K562 (cell line): ENCODE measurements around the gene NAT9. TPM values are rescaled to one million over a fixed set of nuclear protein-coding genes. Genes with fewer than 3 reads are reported as not detected.

Experiments
- ATAC-seq: fragments of 200-7000 bp; cut with Tn5 transposase; 3 replicates; pipeline ENCODE4 v1.9.1; 2020; ENCODE audit warnings: moderate library complexity
- BruUV-seq: library from RNA; stranded (reverse); fragments of 400-500 nt; replicated peaks from 2 replicates; lab custom pipeline; 2021; lab: Mats Ljungman, UMichigan
- CTCF ChIA-PET: fragments of 300-600 bp; formaldehyde crosslinking; extraction: SDS; loops from one replicate; lab custom pipeline; 2021; ENCODE audit warnings: low intra/inter-chr PET ratio; lab: Yijun Ruan, JAX
- POLR2A ChIA-PET: fragments of 300-600, 350-650 bp; sonication (Branson Sonifier 250); formaldehyde crosslinking; extraction: SDS; loops from one replicate; lab custom pipeline; 2021; ENCODE audit warnings: antibody characterized with exemption, inconsistent platforms; lab: Yijun Ruan, JAX
- DNase-seq, 4 experiments: peaks; one replicate each; pipeline versions ENCODE4 v3.0.0 to v3.0.0-alpha.2; 2011 to 2018; ENCODE audit warnings: low spot score in 3 of 4, mixed read lengths in 3 of 4; ENCODE audit errors: extremely low read depth in 1 of 4
- FAIRE-seq: peaks from 2 replicates; lab custom pipeline; 2011; peaks lifted over from hg19 to GRCh38; lab: Jason Lieb, UNC
- H2AFZ ChIP-seq: 2 replicates; pipeline ENCODE4 v1.6.0; 2011; ENCODE audit warnings: low read depth, low read length, control low read depth, inconsistent platforms
- H3K27ac ChIP-seq: fragments of 200-600 bp; 3 replicates; pipeline ENCODE4 v1.8.0; 2011; ENCODE audit warnings: low read depth, mild to moderate bottlenecking, control low read depth, inconsistent platforms, low read length, moderate library complexity, mixed read lengths; ENCODE audit errors: extremely low read depth
- H3K27me3 ChIP-seq, 2 experiments: fragments of 300-600 bp in 1 of 2; 2 replicates in 1 of 2; 3 replicates in 1 of 2; pipeline versions ENCODE4 v1.6.0 to v1.8.0; 2011; ENCODE audit warnings: inconsistent platforms in 2 of 2, low read length in 2 of 2, mild to moderate bottlenecking in 1 of 2, mixed read lengths in 1 of 2, moderate library complexity in 1 of 2; ENCODE audit not compliant: control insufficient read depth in 2 of 2, insufficient read depth in 2 of 2
- H3K36me3 ChIP-seq: fragments of 300-600 bp; 3 replicates; pipeline ENCODE4 v1.8.0; 2011; ENCODE audit warnings: mild to moderate bottlenecking, low read length, inconsistent platforms; ENCODE audit not compliant: control insufficient read depth, insufficient read depth
- H3K4me1 ChIP-seq, 2 experiments: fragments of 200-600 bp in 1 of 2; replicated peaks in 1 of 2; 2 replicates in 1 of 2; 3 replicates in 1 of 2; pipeline versions ENCODE4 v1.5.1 to v1.8.0; 2011; ENCODE audit warnings: inconsistent platforms in 2 of 2, low read length in 2 of 2, mild to moderate bottlenecking in 1 of 2, mixed read lengths in 1 of 2, moderate library complexity in 1 of 2; ENCODE audit not compliant: control insufficient read depth in 2 of 2, insufficient read depth in 2 of 2
- H3K4me2 ChIP-seq: 2 replicates; pipeline ENCODE4 v1.6.1; 2011; ENCODE audit warnings: low read length, control low read depth, inconsistent platforms, mixed read lengths; ENCODE audit not compliant: insufficient read depth
- H3K4me3 ChIP-seq: fragments of 200-600 bp; sonication (generic), shearing (Covaris generic); 2 replicates; pipeline ENCODE4 v1.5.1; 2016; ENCODE audit warnings: control low read depth, inconsistent platforms
- H3K79me2 ChIP-seq: fragments of 200-600 bp; 3 replicates; pipeline ENCODE4 v1.8.0; 2011; ENCODE audit warnings: low read length, inconsistent platforms; ENCODE audit not compliant: control insufficient read depth, insufficient read depth
- H3K9ac ChIP-seq, 2 experiments: 2 replicates each; pipeline versions ENCODE4 v1.6.0 to v1.6.1; 2011; ENCODE audit warnings: low read depth in 2 of 2, low read length in 2 of 2, control low read depth in 1 of 2, inconsistent platforms in 1 of 2, mild to moderate bottlenecking in 1 of 2, mixed read lengths in 1 of 2; ENCODE audit not compliant: insufficient read depth in 1 of 2
- H3K9me1 ChIP-seq: one replicate; pipeline ENCODE4 v1.6.0; 2011; ENCODE audit warnings: inconsistent platforms, mild to moderate bottlenecking, low read length, moderate library complexity; ENCODE audit not compliant: control insufficient read depth, insufficient read depth
- H3K9me3 ChIP-seq: replicated peaks from 2 replicates; pipeline ENCODE4 v1.5.1; 2011; ENCODE audit warnings: low read depth, low read length, inconsistent platforms; ENCODE audit not compliant: control insufficient read depth, insufficient read depth
- H4K20me1 ChIP-seq: replicated peaks from 2 replicates; pipeline ENCODE4 v1.6.1; 2011; ENCODE audit warnings: low read length, inconsistent platforms, mixed read lengths; ENCODE audit not compliant: control insufficient read depth, insufficient read depth
- CCNT2 ChIP-seq: IDR thresholded peaks from 2 replicates; pipeline ENCODE4 v1.6.1; 2011; ENCODE audit warnings: borderline replicate concordance, low read depth, mild to moderate bottlenecking, moderate library complexity, mixed read lengths, low read length; ENCODE audit not compliant: insufficient read length; ENCODE audit errors: extremely low read depth
- SNRNP70 ChIP-seq: fragments of 200-400 bp; formaldehyde crosslinking; optimal IDR thresholded peaks from 2 replicates; pipeline ENCODE3; 2017; ENCODE audit warnings: low read depth, low read length
- UBTF ChIP-seq, 2 experiments: IDR thresholded peaks; 2 replicates each; pipeline ENCODE4 v1.6.1; 2012; ENCODE audit warnings: improper control_type of control experiment in 2 of 2, low read depth in 2 of 2, low read length in 2 of 2, borderline replicate concordance in 1 of 2
- WGBS: fragments of 100-300 bp; shearing (Covaris generic); methylation state at CpG from one replicate; pipeline ENCODE4 v1.1.6; 2016; ENCODE audit warnings: low coverage, mixed read lengths; ENCODE audit not compliant: insufficient coverage; ENCODE audit errors: missing lambda C conversion rate; 5-methylcytosine and 5-hydroxymethylcytosine counted together
- in situ Hi-C: fragments of 300-500 bp; cut with MboI; formaldehyde crosslinking; loops from 4 replicates; pipeline ENCODE4 v1.15.0; 2018; ENCODE audit warnings: inconsistent platforms, mixed read lengths
- intact Hi-C: fragments of 100-400 bp; cut with micrococcal nuclease; formaldehyde crosslinking; loops from 2 replicates; pipeline ENCODE4 v1.14.2; 2022
- polyA plus RNA-seq, 8 experiments: library from polyadenylated mRNA; depleted of rRNA in 4 of 8; stranded (reverse) in 5 of 8; unstranded in 3 of 8; fragments of >200 nt; fragmentation: Nextera tagmentation in 2 of 8; fragmentation: Illumina TruSeq in 1 of 8; extraction: Ambion mirVana in 2 of 8; extraction: Trizol in 1 of 8; gene quantifications; 2 replicates each; pipeline versions ENCODE4 v1.2.1 to v1.2.3, GENCODE V29; 2011 to 2014; ENCODE audit warnings: inconsistent platforms in 1 of 8, missing spikeins in 1 of 8
- total RNA-seq, 7 experiments: library from RNA; depleted of rRNA in 6 of 7; stranded (reverse); fragments of >200 nt in 6 of 7; fragmentation: Illumina TruSeq in 2 of 7; extraction: Trizol in 2 of 7; gene quantifications; 2 replicates each; pipeline versions ENCODE4 v1.2.1 to v1.2.3, GENCODE V29; 2011 to 2021; ENCODE audit warnings: low replicate concordance in 1 of 7

The NAT9 gene
- total and polyA plus RNA-seq, 9 of the 15 experiments (the other 6 are each of a cell fraction or from before 2014, with no cell fraction given) = 4.2 to 63.6 (median 40.8) TPM

GRCh38 chr17:74740173-74740572 lies 36.0 kb downstream of the NAT9 start (continued):
- TF ChIP-seq UBTF (IDR thresholded peaks at IDR 0.05; ENCODE audit: borderline replicate concordance in 1 of 2, low read depth in 2 of 2, low read length in 2 of 2) (no peak), SNRNP70 (no peak)

DNA sequence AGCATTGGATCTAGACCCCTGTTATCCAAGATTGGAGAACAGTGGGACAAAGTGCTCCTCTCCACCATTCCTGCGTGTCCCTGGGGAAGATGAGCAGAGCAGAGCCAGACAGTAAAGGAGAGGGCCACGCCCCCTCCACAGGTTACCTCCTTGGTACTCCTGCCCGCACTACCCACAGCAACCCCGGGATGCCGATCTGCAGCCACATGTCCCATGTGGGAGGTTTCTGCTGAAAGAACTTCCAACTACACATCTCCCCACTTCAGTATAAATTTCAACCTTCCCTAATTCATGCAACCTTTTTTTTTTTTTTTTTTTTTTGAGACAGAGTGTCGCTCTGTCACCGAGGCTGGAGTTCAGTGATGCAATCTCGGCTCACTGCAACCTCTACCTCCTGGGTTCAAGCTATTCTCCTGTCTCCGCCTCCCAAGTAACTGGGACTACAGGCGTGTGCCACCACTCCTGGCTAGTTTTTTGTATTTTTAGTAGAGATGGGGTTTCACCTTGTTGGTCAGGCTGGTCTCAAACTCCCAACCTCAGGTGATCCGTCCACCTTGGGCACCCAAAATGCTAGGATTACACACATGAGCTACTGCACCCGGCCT lies 36.8 kb downstream of the NAT9 start:
- no peaks in the 10 kb centered on the region for H3K9me1 ChIP-seq
- no peak overlapping the region for H2AFZ ChIP-seq
- no peaks in the 10 kb centered on the region for H3K36me3 ChIP-seq
- in situ Hi-C loops (no loop called here), intact Hi-C loops (no loop called here)
- WGBS = 10% methylated on average over 8 of the region's 12 CpGs
- H3K4me2 ChIP-seq = no peak overlapping the region
- ChIA-PET POLR2A (no interaction called here), CTCF (interaction anchor here (0.6 to 0.7 kb wide), 2 partner anchors 137 to 669 kb away, joined by 4 read pairs; no protein-coding TSS in a partner anchor)
- H3K4me1 ChIP-seq = peaks cover 0 to 20% of the 10 kb centered on the region in 2 experiments; a peak in 3 of 5 replicates
- DNase-seq = no peak
- no peak for ATAC-seq
- no peak overlapping the region for H3K4me3 ChIP-seq
- no peak for TF ChIP-seq CCNT2
- peaks cover 5% of the 10 kb centered on the region; the same call in 1 of the 2 replicates for H4K20me1 ChIP-seq
- no TSS peak for BruUV-seq
- peaks cover 32 to 73% of the 10 kb centered on the region in 2 experiments; a peak in 4 of 5 replicates for H3K27me3 ChIP-seq
- no peaks in the 10 kb centered on the region for H3K79me2 ChIP-seq
- H3K27ac ChIP-seq = no peak overlapping the region
- no peaks in the 10 kb centered on the region for H3K9me3 ChIP-seq
- FAIRE-seq = no peak
- H3K9ac ChIP-seq = no peak overlapping the region
